Neural cell (in vitro differentiated cells): ENCODE measurements around the gene FAM53B. TPM values are rescaled to one million over a fixed set of nuclear protein-coding genes. Genes with fewer than 3 reads are reported as not detected.

Experiments
- H2AFZ ChIP-seq: fragments of 200-600, 300-800 bp; sonication (generic), shearing (Covaris generic); 2 replicates; pipeline ENCODE4 v1.6.0; 2014; ENCODE audit warnings: low read depth, mild to moderate bottlenecking, antibody characterized with exemption, low read length, moderate library complexity
- H3F3A ChIP-seq: fragments of 200-600 bp; shearing (Covaris generic); 2 replicates; pipeline ENCODE4 v1.6.1; 2016; ENCODE audit warnings: mild to moderate bottlenecking, moderate library complexity, mixed read lengths, antibody characterized with exemption, low read length; ENCODE audit not compliant: insufficient read depth, poor library complexity, severe bottlenecking
- H3K27ac ChIP-seq: fragments of 200-600, 300-800 bp; sonication (generic), shearing (Covaris generic); 2 replicates; pipeline ENCODE4 v1.5.1; 2014; ENCODE audit warnings: mild to moderate bottlenecking, low read length, moderate library complexity
- H3K27me3 ChIP-seq: fragments of 300-800, 200-600 bp; sonication (generic), shearing (Covaris generic); 2 replicates; pipeline ENCODE4 v1.6.0; 2014; ENCODE audit warnings: mild to moderate bottlenecking, low read depth, low read length, moderate library complexity; ENCODE audit not compliant: insufficient read depth
- H3K36me3 ChIP-seq: fragments of 300-800, 200-600 bp; sonication (generic), shearing (Covaris generic); 2 replicates; pipeline ENCODE4 v1.5.1; 2014; ENCODE audit warnings: mild to moderate bottlenecking, antibody characterized with exemption, low read length, moderate library complexity; ENCODE audit not compliant: insufficient read depth
- H3K4me2 ChIP-seq: fragments of 300-800, 200-600 bp; sonication (generic), shearing (Covaris generic); 2 replicates; pipeline ENCODE4 v1.6.0; 2014; ENCODE audit warnings: mild to moderate bottlenecking, low read length
- H3K4me3 ChIP-seq: fragments of 300-800, 200-600 bp; sonication (generic), shearing (Covaris generic); 2 replicates; pipeline ENCODE4 v1.5.1; 2014; ENCODE audit warnings: mild to moderate bottlenecking, low read length, moderate library complexity
- H3K79me2 ChIP-seq: fragments of 200-600 bp; shearing (Covaris generic); replicated peaks from 2 replicates; pipeline ENCODE4 v1.6.0; 2014; ENCODE audit warnings: mild to moderate bottlenecking, low read length, moderate library complexity; ENCODE audit not compliant: insufficient read depth
- H3K9ac ChIP-seq: fragments of 300-800, 200-600 bp; sonication (generic), shearing (Covaris generic); 2 replicates; pipeline ENCODE4 v1.6.1; 2016; ENCODE audit warnings: mild to moderate bottlenecking, low read length, mixed read lengths
- H3K9me2 ChIP-seq: fragments of 200-600 bp; shearing (Covaris generic); 2 replicates; pipeline ENCODE4 v1.6.1; 2016; ENCODE audit warnings: mild to moderate bottlenecking, low read length, mixed read lengths; ENCODE audit not compliant: insufficient read depth
- H3K9me3 ChIP-seq: fragments of 200-600, 300-800 bp; sonication (generic), shearing (Covaris generic); 2 replicates; pipeline ENCODE4 v1.6.1; 2016; ENCODE audit warnings: mild to moderate bottlenecking, mixed run types, low read length, moderate library complexity, mixed read lengths
- H4K20me1 ChIP-seq: fragments of 200-600 bp; shearing (Covaris generic); 2 replicates; pipeline ENCODE4 v1.6.1; 2016; ENCODE audit warnings: mild to moderate bottlenecking, mixed run types; ENCODE audit not compliant: insufficient read depth
- CTCF ChIP-seq: fragments of 450-650 bp; IDR thresholded peaks from 2 replicates; pipeline ENCODE4 v1.5.1; 2014; ENCODE audit warnings: antibody characterized with exemption, mild to moderate bottlenecking, moderate library complexity; ENCODE audit not compliant: poor library complexity, severe bottlenecking
- EP300 ChIP-seq: fragments of 450-650 bp; conservative IDR thresholded peaks from 2 replicates; pipeline ENCODE4 v1.6.1; 2014; ENCODE audit warnings: antibody characterized with exemption, mild to moderate bottlenecking, moderate library complexity; ENCODE audit not compliant: poor library complexity, severe bottlenecking
- EZH2 ChIP-seq: fragments of 200-600, 300-800 bp; shearing (Covaris generic), sonication (generic); IDR thresholded peaks from 2 replicates; pipeline ENCODE4 v1.6.1; 2014; ENCODE audit warnings: antibody characterized with exemption, low read length, borderline replicate concordance, mild to moderate bottlenecking; ENCODE audit not compliant: insufficient read depth, poor library complexity, severe bottlenecking
- MXI1 ChIP-seq: fragments of 450-650 bp; conservative IDR thresholded peaks from 2 replicates; pipeline ENCODE4 v1.6.1; 2014; ENCODE audit warnings: antibody characterized with exemption, mild to moderate bottlenecking; ENCODE audit not compliant: poor library complexity, severe bottlenecking
- POLR2AphosphoS5 ChIP-seq: IDR thresholded peaks from 2 replicates; pipeline ENCODE4 v1.6.1; 2012
- RAD21 ChIP-seq: fragments of 450-650 bp; conservative IDR thresholded peaks from 2 replicates; pipeline ENCODE4 v1.6.1; 2014; ENCODE audit warnings: antibody characterized with exemption, mild to moderate bottlenecking, moderate library complexity
- REST ChIP-seq: IDR thresholded peaks from 2 replicates; pipeline ENCODE4 v1.6.1; 2012; ENCODE audit warnings: borderline replicate concordance
- SMC3 ChIP-seq: fragments of 450-650 bp; conservative IDR thresholded peaks from 2 replicates; pipeline ENCODE4 v1.6.1; 2014; ENCODE audit warnings: antibody characterized with exemption, mild to moderate bottlenecking, moderate library complexity; ENCODE audit not compliant: poor library complexity
- TAF1 ChIP-seq: IDR thresholded peaks from 2 replicates; pipeline ENCODE4 v1.6.1; 2012; ENCODE audit warnings: low read depth
- polyA plus RNA-seq: library from polyadenylated mRNA; depleted of rRNA; stranded (reverse); fragments of >200 nt; gene quantifications from 2 replicates; pipeline ENCODE4 v1.2.3, GENCODE V29; 2014

FAM53B gene
- polyA plus RNA-seq, 1 donor from 2014 or later = 21.8 TPM

GRCh38 chr10:124639206-124639605, 105.0 kb downstream of the FAM53B start:
- no peak overlapping the region for H3K4me3 ChIP-seq
- TF ChIP-seq EP300 (no peak), RAD21 (no peak), REST (no peak), POLR2AphosphoS5 (no peak), CTCF (no peak), MXI1 (no peak), EZH2 (no peak), SMC3 (no peak), TAF1 (no peak)
- H3K9ac ChIP-seq = no peak overlapping the region
- no peaks in the 10 kb centered on the region for H3K27me3 ChIP-seq
- H3K9me3 ChIP-seq = no peaks in the 10 kb centered on the region
- H3K9me2 ChIP-seq = no peaks in the 10 kb centered on the region
- no peaks in the 10 kb centered on the region for H3K36me3 ChIP-seq
- no peak overlapping the region for H2AFZ ChIP-seq
- H3K4me2 ChIP-seq = no peak overlapping the region
- H3K27ac ChIP-seq = no peak overlapping the region
- no peaks in the 10 kb centered on the region for H3F3A ChIP-seq
- H3K79me2 ChIP-seq = no peaks in the 10 kb centered on the region
- no peaks in the 10 kb centered on the region for H4K20me1 ChIP-seq

- Histone ChIP-seq H3K4me3 (no peak overlapping the region), H3K9me2 (no peaks in the 10 kb centered on the region), H3K9ac (no peak overlapping the region), H3K79me2 (peaks cover 4% of the 10 kb centered on the region), H3F3A (no peaks in the 10 kb centered on the region), H3K36me3 (no peaks in the 10 kb centered on the region), H3K27ac (no peak overlapping the region), H2AFZ (no peak overlapping the region), H3K9me3 (no peaks in the 10 kb centered on the region), H3K4me2 (no peak overlapping the region), H4K20me1 (no peaks in the 10 kb centered on the region), H3K27me3 (no peaks in the 10 kb centered on the region)
- TF ChIP-seq TAF1 (no peak), MXI1 (no peak), EZH2 (no peak), CTCF (no peak), EP300 (no peak), RAD21 (no peak), REST (no peak), POLR2AphosphoS5 (no peak), SMC3 (no peak)
Measured at GRCh38 chr10:124637746-124638145, 106.4 kb downstream of the FAM53B start.
